Measurements from ENCODE around the gene ANGPT4. TPM values are rescaled to one million over a fixed set of nuclear protein-coding genes. Genes with fewer than 3 reads are reported as not detected.

Gene ANGPT4
- total and polyA plus RNA-seq, 2 of the 8 experiments (the other 6 are each of a cell fraction or from before 2014, with no cell fraction given) = 0.07 to 0.33 TPM

GRCh38 chr20:911882-912600, 4.1 kb downstream of the ANGPT4 start:
- Histone ChIP-seq H2BK120ac (replicated peaks; ENCODE audit: low read depth, low read length) (no peak overlapping the region), H3K4me2 (ENCODE audit: insufficient read depth in 1 of 2, low read depth in 2 of 2, low read length in 2 of 2) (no peak overlapping the region), H3K9ac (replicated peaks in 1 of 4; ENCODE audit: extremely low read depth in 1 of 4, low read depth in 3 of 4, low read length in 3 of 4) (no peak overlapping the region), H3K4ac (replicated peaks; ENCODE audit: insufficient read length, low read depth, low read length) (no peak overlapping the region), H3K27ac (ENCODE audit: low read depth, low read length) (no peak overlapping the region), H4K5ac (ENCODE audit: insufficient read length, low read depth, low read length) (no peak overlapping the region), H2AK5ac (ENCODE audit: low read depth, low read length) (no peak overlapping the region), H3K18ac (ENCODE audit: extremely low read depth, low read length) (no peak overlapping the region), H2BK5ac (ENCODE audit: low read depth, low read length) (no peak overlapping the region), H4K8ac (ENCODE audit: extremely low read depth, insufficient read depth, low read length) (no peak overlapping the region), H3K14ac (ENCODE audit: insufficient read length) (no peak overlapping the region), H3K23me2 (ENCODE audit: low read depth, low read length) (no peaks in the 10 kb centered on the region; the same call in 1 of the 2 replicates), H3K36me3 (ENCODE audit: control insufficient read depth in 2 of 4, insufficient read depth in 4 of 4, low read length in 3 of 4) (no peaks in the 10 kb centered on the region), H3K23ac (ENCODE audit: insufficient read length) (no peak overlapping the region), H3K9me3 (ENCODE audit: insufficient read depth in 2 of 2, low read depth in 1 of 2, low read length in 1 of 2) (no peaks in the 10 kb centered on the region), H4K20me1 (replicated peaks in 1 of 2; ENCODE audit: control insufficient read depth in 1 of 2, insufficient read depth in 2 of 2, low read length in 2 of 2) (no peaks in the 10 kb centered on the region), H3K4me3 (ENCODE audit: extremely low read depth in 1 of 4, insufficient read depth in 2 of 4, low read depth in 3 of 4, low read length in 4 of 4) (no peak overlapping the region), H3K56ac (replicated peaks; ENCODE audit: insufficient read length, low read depth, low read length) (no peak overlapping the region), H3K4me1 (replicated peaks in 1 of 4; ENCODE audit: control insufficient read depth in 3 of 4, insufficient read depth in 4 of 4, low read length in 3 of 4) (peaks cover 0 to 15% (median 5%) of the 10 kb centered on the region in 4 experiments; a peak in 4 of 7 replicates), H2BK20ac (ENCODE audit: low read length) (no peak overlapping the region), H4K91ac (replicated peaks; ENCODE audit: insufficient read length, low read length) (no peak overlapping the region), H3K79me1 (ENCODE audit: low read depth, low read length) (no peaks in the 10 kb centered on the region), H2BK12ac (ENCODE audit: low read depth, low read length) (no peak overlapping the region), H3K27me3 (replicated peaks in 1 of 4; ENCODE audit: control insufficient read depth in 3 of 4, extremely low read depth in 1 of 4, insufficient read depth in 3 of 4, low read length in 3 of 4) (peaks cover 0 to 3% (median 0%) of the 10 kb centered on the region in 4 experiments; a peak in 1 of 7 replicates), H2BK15ac (ENCODE audit: low read length) (no peak overlapping the region), H3K79me2 (ENCODE audit: control insufficient read depth in 1 of 2, insufficient read depth in 2 of 2, low read length in 2 of 2) (no peaks in the 10 kb centered on the region), H2AFZ (ENCODE audit: low read length) (peak overlapping the region; percentile 43; the same call in 1 of the 2 replicates)
- peak in 1 of 2 experiments; percentile 52 for DNase-seq (ENCODE audit: low read depth in 1 of 2, low spot score in 2 of 2)
- POLR2A ChIA-PET (ENCODE audit: partially characterized antibody) = interaction anchor here (0.9 to 1.5 kb wide), 2 partner anchors 8 to 46 kb away, joined by 3 read pairs; no protein-coding TSS in a partner anchor
- WGBS, 2 experiments (ENCODE audit: extremely low coverage in 1 of 2, insufficient coverage in 1 of 2, insufficient read length in 1 of 2, insufficient replicate concordance in 2 of 2, low coverage in 1 of 2, low lambda C conversion rate in 2 of 2, missing lambda C conversion rate in 1 of 2) = 85% methylated on average over 4 of the region's 5 CpGs; no CpG with 5 or more reads in 1 of the 2 experiments
- FAIRE-seq = no peak
- CTCF ChIA-PET (ENCODE audit: partially characterized antibody) = interaction anchor here (0.6 to 6.7 kb wide), 26 partner anchors 8 to 779 kb away, joined by 3 to 79 read pairs (median 4); no protein-coding TSS in a partner anchor
- no peak for TF ChIP-seq SIRT6 (IDR thresholded peaks at IDR 0.05; ENCODE audit: low read length)
- TF ChIP-seq CTCF (IDR thresholded peaks at IDR 0.05; ENCODE audit: control extremely low read depth in 1 of 3, insufficient read depth in 1 of 3, low read depth in 1 of 3, low read length in 3 of 3) = peak; percentile 63 to 85 (median 69)
- no peak for TF ChIP-seq SAP30 (IDR thresholded peaks at IDR 0.05; ENCODE audit: insufficient read depth, insufficient replicate concordance, low read length)
- TF ChIP-seq HDAC2 (IDR thresholded peaks at IDR 0.05; ENCODE audit: borderline replicate concordance in 1 of 2, low read depth in 2 of 2, low read length in 2 of 2) = peak in 1 of 2 experiments; percentile 37; a peak in 1 of 4 replicates
- TF ChIP-seq RAD21 (IDR thresholded peaks at IDR 0.05 in 1 of 2, conservative IDR thresholded peaks at IDR 0.05 in 1 of 2; ENCODE audit: low read depth in 2 of 2, low read length in 2 of 2) = peak; percentile 52 to 63
- no peak for TF ChIP-seq FOSL1 (IDR thresholded peaks at IDR 0.05; ENCODE audit: insufficient read depth, low read depth, low read length)
- peak; percentile 90; the same call in 1 of the 2 replicates for TF ChIP-seq KDM1A (IDR thresholded peaks at IDR 0.05; ENCODE audit: borderline replicate concordance, low read length)
